ENCODE measurements around the gene RAB22A. TPM values are rescaled to one million over a fixed set of nuclear protein-coding genes. Genes with fewer than 3 reads are reported as not detected.
A peak's percentile ranks its signal among the peaks of the same experiment; 100 is the strongest.
"Not testable (repeated sequence)": the region's sequence is repeated elsewhere in the genome, so short reads cannot be mapped to it uniquely, and the experiment has no call there.

The RAB22A gene
- total RNA-seq, 1 donor = 23.9 TPM

- no peaks in the 10 kb centered on the region for H3K9me3 ChIP-seq (ENCODE audit: low read depth, low read length)
- peak overlapping the region; percentile 59 for H3K27ac ChIP-seq (ENCODE audit: low read depth, low read length)
- no peak for TF ChIP-seq CTCF (IDR thresholded peaks at IDR 0.05; ENCODE audit: extremely low read depth, low read depth, low read length)
- H4K20me1 ChIP-seq (ENCODE audit: insufficient read depth, low read length) = peaks cover 62% of the 10 kb centered on the region
- H2AFZ ChIP-seq (ENCODE audit: low read length) = no peak overlapping the region
- H3K4me3 ChIP-seq (ENCODE audit: insufficient read depth, low read length) = no peak overlapping the region
- peak; percentile 90 for DNase-seq (ENCODE audit: insufficient read length, low spot score, missing footprints)
- H3K79me2 ChIP-seq (ENCODE audit: insufficient read depth, low read length) = peaks cover 95% of the 10 kb centered on the region
- H3K27me3 ChIP-seq (ENCODE audit: insufficient read depth, low read length) = no peaks in the 10 kb centered on the region
- peaks cover 10% of the 10 kb centered on the region for H3K4me1 ChIP-seq (ENCODE audit: insufficient read depth, low read length)
- H3K36me3 ChIP-seq (ENCODE audit: insufficient read depth, low read length) = no peaks in the 10 kb centered on the region
- no peak overlapping the region for H3K4me2 ChIP-seq (ENCODE audit: insufficient read depth, low read length)
Observed at GRCh38 chr20:58407201-58407873, 97.8 kb downstream of the RAB22A start.

DNA sequence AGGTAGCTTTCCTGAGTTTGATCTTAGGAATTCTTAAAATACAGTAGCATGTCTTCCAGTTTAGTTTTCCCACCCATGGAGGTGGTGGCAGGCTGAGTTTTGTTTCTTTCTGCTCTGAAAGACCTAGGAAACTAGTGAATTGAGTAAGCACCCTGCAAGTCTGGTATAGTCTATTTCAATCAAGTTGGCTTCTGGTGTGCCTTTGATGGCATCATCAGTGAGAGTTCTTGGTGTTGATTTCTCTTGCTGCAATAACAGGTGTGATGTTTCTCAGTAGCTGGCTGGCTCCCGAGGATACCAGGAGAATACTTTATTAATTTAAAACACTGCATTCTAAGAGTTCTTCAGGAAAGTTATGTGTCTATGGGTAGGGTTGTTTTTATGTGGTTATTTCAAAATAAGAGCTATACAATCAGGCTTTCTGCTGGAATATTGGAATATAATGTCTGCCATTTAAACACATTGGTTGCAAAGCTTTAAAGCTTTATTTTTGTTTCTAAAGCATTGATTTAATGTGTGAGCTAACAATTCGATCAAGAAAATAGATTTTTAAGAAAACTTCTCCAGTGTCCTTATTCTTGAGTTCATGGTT lies 98.5 kb downstream of the RAB22A start:
- no peak for TF ChIP-seq CTCF (IDR thresholded peaks at IDR 0.05; ENCODE audit: extremely low read depth, low read depth, low read length)
- H3K27ac ChIP-seq (ENCODE audit: low read depth, low read length) = peak overlapping the region; percentile 59
- H3K79me2 ChIP-seq (ENCODE audit: insufficient read depth, low read length) = peaks cover 94% of the 10 kb centered on the region
- peaks cover 10% of the 10 kb centered on the region for H3K4me1 ChIP-seq (ENCODE audit: insufficient read depth, low read length)
- no peak overlapping the region for H3K4me3 ChIP-seq (ENCODE audit: insufficient read depth, low read length)
- no peak for DNase-seq (ENCODE audit: insufficient read length, low spot score, missing footprints)
- peaks cover 57% of the 10 kb centered on the region for H4K20me1 ChIP-seq (ENCODE audit: insufficient read depth, low read length)
- H3K9me3 ChIP-seq (ENCODE audit: low read depth, low read length) = no peaks in the 10 kb centered on the region
- no peaks in the 10 kb centered on the region for H3K36me3 ChIP-seq (ENCODE audit: insufficient read depth, low read length)
- H3K4me2 ChIP-seq (ENCODE audit: insufficient read depth, low read length) = no peak overlapping the region
- no peaks in the 10 kb centered on the region for H3K27me3 ChIP-seq (ENCODE audit: insufficient read depth, low read length)
- H2AFZ ChIP-seq (ENCODE audit: low read length) = no peak overlapping the region

- H3K4me3 ChIP-seq (ENCODE audit: insufficient read depth, low read length) = no peak overlapping the region
- peaks cover 51% of the 10 kb centered on the region for H4K20me1 ChIP-seq (ENCODE audit: insufficient read depth, low read length)
- no peak overlapping the region for H3K27ac ChIP-seq (ENCODE audit: low read depth, low read length)
- H2AFZ ChIP-seq (ENCODE audit: low read length) = no peak overlapping the region
- DNase-seq (ENCODE audit: insufficient read length, low spot score, missing footprints) = peak; percentile 71
- no peaks in the 10 kb centered on the region for H3K36me3 ChIP-seq (ENCODE audit: insufficient read depth, low read length)
- TF ChIP-seq CTCF (IDR thresholded peaks at IDR 0.05; ENCODE audit: extremely low read depth, low read depth, low read length) = no peak
- H3K4me1 ChIP-seq (ENCODE audit: insufficient read depth, low read length) = peaks cover 10% of the 10 kb centered on the region
- H3K27me3 ChIP-seq (ENCODE audit: insufficient read depth, low read length) = no peaks in the 10 kb centered on the region
- H3K9me3 ChIP-seq (ENCODE audit: low read depth, low read length) = no peaks in the 10 kb centered on the region
- no peak overlapping the region for H3K4me2 ChIP-seq (ENCODE audit: insufficient read depth, low read length)
- peaks cover 87% of the 10 kb centered on the region for H3K79me2 ChIP-seq (ENCODE audit: insufficient read depth, low read length)
Observed at GRCh38 chr20:58408603-58409246, 99.2 kb downstream of the RAB22A start.

- H3K36me3 ChIP-seq (ENCODE audit: insufficient read depth, low read length); H3K27me3 ChIP-seq (ENCODE audit: insufficient read depth, low read length); DNase-seq (ENCODE audit: insufficient read length, low spot score, missing footprints); H3K4me3 ChIP-seq (ENCODE audit: insufficient read depth, low read length); H2AFZ ChIP-seq (ENCODE audit: low read length); H3K4me1 ChIP-seq (ENCODE audit: insufficient read depth, low read length); H3K9me3 ChIP-seq (ENCODE audit: low read depth, low read length); H3K4me2 ChIP-seq (ENCODE audit: insufficient read depth, low read length); H3K27ac ChIP-seq (ENCODE audit: low read depth, low read length): not testable (repeated sequence)
- Histone ChIP-seq H4K20me1 (ENCODE audit: insufficient read depth, low read length) (peaks cover 28% of the 10 kb centered on the region), H3K79me2 (ENCODE audit: insufficient read depth, low read length) (peaks cover 80% of the 10 kb centered on the region)
Observed at GRCh38 chr20:58414216-58414615, 104.7 kb downstream of the RAB22A start.

GRCh38 chr20:58414786-58415185 lies 105.3 kb downstream of the RAB22A start:
- not testable (repeated sequence) for H3K9me3 ChIP-seq (ENCODE audit: low read depth, low read length); H3K4me3 ChIP-seq (ENCODE audit: insufficient read depth, low read length); H3K4me2 ChIP-seq (ENCODE audit: insufficient read depth, low read length); H3K4me1 ChIP-seq (ENCODE audit: insufficient read depth, low read length); H2AFZ ChIP-seq (ENCODE audit: low read length); H3K27ac ChIP-seq (ENCODE audit: low read depth, low read length); H3K27me3 ChIP-seq (ENCODE audit: insufficient read depth, low read length); DNase-seq (ENCODE audit: insufficient read length, low spot score, missing footprints)
- H4K20me1 ChIP-seq (ENCODE audit: insufficient read depth, low read length) = peaks cover 28% of the 10 kb centered on the region
- peaks cover 80% of the 10 kb centered on the region for H3K79me2 ChIP-seq (ENCODE audit: insufficient read depth, low read length)
- H3K36me3 ChIP-seq (ENCODE audit: insufficient read depth, low read length) = peaks cover 12% of the 10 kb centered on the region
